Raji (cell line): ENCODE measurements around the gene NSFL1C.

ENCODE experiments used
- POLR2A ChIP-seq: IDR thresholded peaks from 2 replicates; pipeline ENCODE4 v1.6.1; 2011; ENCODE audit warnings: low read depth, low read length, control low read depth; ENCODE audit not compliant: insufficient read depth

NSFL1C gene

DNA sequence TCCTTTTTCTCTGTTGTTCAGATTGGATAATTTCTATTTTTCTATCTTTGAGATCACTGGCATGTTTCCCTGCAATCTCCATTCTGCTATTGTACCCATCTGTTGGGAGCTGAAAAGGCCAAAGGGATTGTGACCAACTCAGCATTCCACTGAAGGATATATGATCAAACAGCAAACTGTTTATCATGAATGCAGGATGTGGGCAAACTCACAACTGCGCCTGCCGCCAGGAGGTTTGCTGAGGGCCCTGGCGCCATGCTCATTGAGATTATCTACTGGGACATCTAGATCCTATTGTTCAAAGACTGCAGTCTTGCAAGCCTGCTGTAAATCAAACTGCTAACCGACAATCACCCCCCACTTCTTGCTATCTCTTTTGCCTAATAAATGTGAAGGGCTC is 69.9 kb downstream of the NSFL1C start:
- TF ChIP-seq POLR2A, result no peak

GRCh38 chr20:1396264-1396663 is 70.4 kb downstream of the NSFL1C start:
- no peak for TF ChIP-seq POLR2A

DNA sequence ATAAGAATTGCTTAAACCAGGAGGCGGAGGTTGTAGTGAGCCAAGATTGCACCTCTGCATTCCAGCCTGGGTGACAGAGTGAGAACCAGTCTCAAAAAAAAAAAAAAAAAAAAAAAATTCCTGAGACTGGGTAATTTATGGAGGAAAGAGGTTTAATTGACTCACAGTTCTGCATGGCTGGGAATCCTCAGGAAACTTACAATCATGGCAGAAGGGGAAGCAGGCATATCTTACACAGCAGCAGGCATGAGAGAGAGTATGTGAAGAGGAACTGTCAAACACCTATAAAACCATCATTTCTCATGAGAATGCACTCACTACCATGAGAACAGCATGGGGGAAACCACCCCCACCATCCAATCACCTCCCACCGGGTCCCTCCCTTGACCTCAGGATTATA is 72.0 kb downstream of the NSFL1C start:
- no peak for TF ChIP-seq POLR2A

- TF ChIP-seq POLR2A, result no peak
Observed at GRCh38 chr20:1393507-1393882, 73.2 kb downstream of the NSFL1C start.

DNA sequence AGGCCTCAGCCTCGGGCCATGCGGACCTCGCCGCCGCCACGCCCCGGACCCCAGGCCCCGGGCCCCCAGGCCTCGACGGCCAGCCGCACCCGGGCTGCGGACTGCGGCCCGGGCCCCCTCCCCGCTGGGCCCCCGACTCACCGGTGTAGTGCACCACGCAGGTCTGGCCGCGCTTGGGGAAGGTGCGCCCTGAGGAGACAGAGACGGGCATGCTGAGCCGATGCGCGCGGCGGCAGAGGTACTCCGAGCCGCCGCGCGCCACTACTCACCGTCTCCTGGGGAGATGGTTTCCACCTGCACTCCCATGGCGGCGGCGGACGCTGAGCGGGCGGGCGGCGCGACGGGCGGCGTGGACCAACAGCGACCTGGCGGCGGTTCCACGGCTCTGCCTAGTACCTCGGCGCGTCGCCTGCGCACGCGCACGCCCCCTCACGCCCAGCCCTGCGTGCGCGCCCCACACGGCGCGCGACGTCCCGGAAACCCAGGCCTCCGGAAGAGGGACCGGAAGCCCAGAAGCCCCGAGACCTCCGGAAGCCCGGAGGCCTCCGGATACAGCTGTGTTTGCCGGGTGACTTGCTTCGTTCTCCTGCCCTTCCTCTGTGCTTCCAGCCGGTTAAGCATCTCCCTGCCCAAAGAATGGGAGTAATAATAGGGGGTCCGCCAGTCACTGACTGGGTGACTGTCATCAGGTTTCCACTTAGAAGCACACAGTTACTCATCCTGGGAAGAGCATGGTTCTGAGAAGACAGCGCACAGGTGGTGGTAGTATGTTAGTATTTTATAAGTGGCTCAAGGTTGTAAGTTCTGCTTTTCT is 73.7 kb downstream of the NSFL1C start, which contains the start of gene FKBP1A:
Gene FKBP1A, minus strand, starts transcription at position 362 of the 814 bp plus-strand sequence. Its CDS starts 56 bp downstream, at position 306.
- peak; percentile 90 for TF ChIP-seq POLR2A

DNA sequence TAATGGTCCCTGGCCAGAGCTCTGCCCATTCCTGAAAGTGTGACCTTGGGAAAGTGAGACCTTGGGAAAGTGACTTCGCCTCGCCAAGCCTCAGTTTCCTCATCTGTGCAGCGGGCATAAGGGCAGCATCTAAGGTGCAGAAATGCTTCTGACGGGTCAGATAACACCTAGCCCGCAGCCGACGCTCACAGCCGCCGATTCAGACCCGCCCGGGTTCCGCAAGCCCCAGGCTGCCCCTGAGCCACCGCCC is 74.3 kb downstream of the NSFL1C start:
- no peak for TF ChIP-seq POLR2A
